ENCODE measurements around the gene NPRL2.

NPRL2 gene

DNA sequence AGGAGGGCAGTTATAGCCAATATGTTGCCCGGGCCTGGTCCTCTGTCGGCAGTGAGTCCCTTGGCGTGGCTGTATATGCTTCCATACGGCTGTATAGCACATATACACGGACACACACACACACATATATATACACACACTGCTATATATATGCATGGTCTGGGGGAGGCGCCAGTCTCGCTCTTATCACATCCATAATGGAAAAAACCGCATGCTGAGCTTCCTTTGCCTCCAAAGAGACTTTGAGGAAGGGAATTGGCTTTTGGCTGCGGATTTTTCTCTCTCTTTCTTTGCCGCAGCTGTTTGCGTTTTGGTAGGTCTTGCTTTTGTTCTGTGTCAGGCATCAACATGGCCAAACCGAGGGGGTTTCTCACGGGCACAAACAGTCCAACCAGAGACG is 20.0 kb upstream of the NPRL2 start:
- H2BK15ac ChIP-seq (replicated peaks; ENCODE audit: low read depth) = no peak overlapping the region
- H3K56ac ChIP-seq (ENCODE audit: low read length) = peak overlapping the region; percentile 12
- H3K79me1 ChIP-seq (ENCODE audit: low read length) = no peaks in the 10 kb centered on the region
- no peaks in the 10 kb centered on the region for H3K36me3 ChIP-seq (ENCODE audit: control insufficient read depth, insufficient read depth, low read length)
- no peak overlapping the region for H4K5ac ChIP-seq (ENCODE audit: low read length)
- H2BK5ac ChIP-seq (ENCODE audit: low read length) = no peak overlapping the region
- WGBS (ENCODE audit: extremely low coverage, insufficient coverage, low lambda C conversion rate) = no CpG with 5 or more reads among the region's 14 CpGs
- no peak overlapping the region for H3K4ac ChIP-seq (ENCODE audit: low read depth, low read length)
- no peak overlapping the region for H4K8ac ChIP-seq (ENCODE audit: low read depth, low read length)
- H2BK120ac ChIP-seq (ENCODE audit: low read depth, low read length) = no peak overlapping the region
- H3K27ac ChIP-seq (ENCODE audit: low read depth, low read length) = no peak overlapping the region
- H3K23ac ChIP-seq (ENCODE audit: low read length) = no peak overlapping the region
- no peaks in the 10 kb centered on the region for H3K27me3 ChIP-seq (ENCODE audit: insufficient read depth, low read length, poor library complexity)
- H3K79me2 ChIP-seq (ENCODE audit: control insufficient read depth, insufficient read depth, low read length) = no peaks in the 10 kb centered on the region
- peaks cover 3% of the 10 kb centered on the region for H3K4me1 ChIP-seq (ENCODE audit: control insufficient read depth, low read depth, low read length)
- H3K4me3 ChIP-seq (ENCODE audit: low read length) = no peak overlapping the region
- no peak overlapping the region for H3K4me2 ChIP-seq (ENCODE audit: low read length)
- DNase-seq = peak; percentile 56
- no peak overlapping the region for H2AK5ac ChIP-seq (ENCODE audit: low read length)
- H3K9ac ChIP-seq (ENCODE audit: low read length) = peak overlapping the region; percentile 20
- H3K18ac ChIP-seq (ENCODE audit: low read length) = no peak overlapping the region

DNA sequence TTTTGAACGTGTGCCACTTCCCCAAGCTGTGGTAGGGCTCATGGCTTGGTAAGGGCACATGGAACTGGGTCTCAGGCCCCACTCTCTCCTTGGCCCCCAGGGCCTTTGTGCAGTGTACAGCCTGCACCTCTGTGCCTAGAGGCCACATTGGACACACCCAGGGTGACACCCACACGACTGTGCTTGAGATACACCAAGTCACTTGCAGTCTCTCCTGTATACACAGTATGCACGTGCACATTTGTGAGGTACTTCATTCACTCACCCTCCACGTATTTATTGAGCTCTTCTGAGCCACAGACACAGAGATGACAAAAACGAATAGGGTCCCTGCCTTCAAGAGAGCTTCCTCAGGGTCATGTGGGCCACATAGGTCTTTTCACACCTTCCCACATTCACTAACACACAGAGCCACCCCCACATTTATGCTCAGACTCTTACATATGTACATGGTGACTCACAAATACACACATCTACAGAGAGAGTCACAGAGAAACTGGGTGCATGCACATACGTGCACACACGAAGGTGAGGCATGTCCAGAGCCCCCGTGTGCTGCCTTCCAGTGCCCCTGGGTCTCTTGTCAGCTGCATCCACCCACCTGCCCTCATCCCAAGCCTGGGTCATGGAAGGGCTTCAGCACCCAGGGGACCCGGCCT is 18.6 kb upstream of the NPRL2 start:
- Histone ChIP-seq H3K23ac (ENCODE audit: low read length) (no peak overlapping the region), H3K9ac (ENCODE audit: low read length) (no peak overlapping the region), H3K4ac (ENCODE audit: low read depth, low read length) (no peak overlapping the region), H3K4me3 (ENCODE audit: low read length) (no peak overlapping the region), H3K36me3 (ENCODE audit: control insufficient read depth, insufficient read depth, low read length) (no peaks in the 10 kb centered on the region), H3K27ac (ENCODE audit: low read depth, low read length) (no peak overlapping the region), H2BK15ac (replicated peaks; ENCODE audit: low read depth) (no peak overlapping the region), H2AK5ac (ENCODE audit: low read length) (no peak overlapping the region), H4K5ac (ENCODE audit: low read length) (no peak overlapping the region), H2BK5ac (ENCODE audit: low read length) (no peak overlapping the region), H3K79me1 (ENCODE audit: low read length) (no peaks in the 10 kb centered on the region), H3K56ac (ENCODE audit: low read length) (peak overlapping the region; percentile 25), H4K8ac (ENCODE audit: low read depth, low read length) (no peak overlapping the region), H3K27me3 (ENCODE audit: insufficient read depth, low read length, poor library complexity) (no peaks in the 10 kb centered on the region), H2BK120ac (ENCODE audit: low read depth, low read length) (no peak overlapping the region), H3K4me1 (ENCODE audit: control insufficient read depth, low read depth, low read length) (peaks cover 3% of the 10 kb centered on the region), H3K79me2 (ENCODE audit: control insufficient read depth, insufficient read depth, low read length) (no peaks in the 10 kb centered on the region), H3K18ac (ENCODE audit: low read length) (no peak overlapping the region), H3K4me2 (ENCODE audit: low read length) (no peak overlapping the region)
- no CpG with 5 or more reads among the region's 9 CpGs for WGBS (ENCODE audit: extremely low coverage, insufficient coverage, low lambda C conversion rate)
- DNase-seq = no peak

DNA sequence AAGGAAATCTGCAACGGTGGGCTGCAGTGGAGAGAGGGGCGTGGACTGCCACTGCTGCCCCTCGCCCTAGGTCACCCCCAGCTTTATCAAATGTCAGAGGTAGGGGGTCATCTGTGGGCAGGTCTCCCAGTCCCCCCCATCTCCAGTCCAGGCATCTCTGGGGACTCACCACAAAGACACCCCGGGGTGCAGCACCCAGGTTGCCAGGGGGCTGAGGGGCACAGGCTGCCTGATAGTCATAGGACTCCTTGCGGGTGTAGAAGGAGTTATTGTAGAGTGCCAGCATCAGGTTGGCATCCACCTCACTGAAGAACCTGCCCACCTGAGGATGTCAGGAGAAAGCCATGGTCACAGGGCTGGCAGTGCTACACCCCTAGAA is 15.3 kb upstream of the NPRL2 start:
- WGBS (ENCODE audit: extremely low coverage, insufficient coverage, low lambda C conversion rate) = no CpG with 5 or more reads among the region's 5 CpGs
- no peaks in the 10 kb centered on the region for H3K36me3 ChIP-seq (ENCODE audit: control insufficient read depth, insufficient read depth, low read length)
- H3K4me2 ChIP-seq (ENCODE audit: low read length) = no peak overlapping the region
- H3K23ac ChIP-seq (ENCODE audit: low read length) = no peak overlapping the region
- no peak overlapping the region for H4K8ac ChIP-seq (ENCODE audit: low read depth, low read length)
- H3K4ac ChIP-seq (ENCODE audit: low read depth, low read length) = no peak overlapping the region
- peak overlapping the region; percentile 80 for H3K9ac ChIP-seq (ENCODE audit: low read length)
- no peak overlapping the region for H2BK5ac ChIP-seq (ENCODE audit: low read length)
- no peak for DNase-seq
- H3K56ac ChIP-seq (ENCODE audit: low read length) = peak overlapping the region; percentile 65
- no peaks in the 10 kb centered on the region for H3K79me1 ChIP-seq (ENCODE audit: low read length)
- H3K27me3 ChIP-seq (ENCODE audit: insufficient read depth, low read length, poor library complexity) = no peaks in the 10 kb centered on the region
- no peak overlapping the region for H2BK15ac ChIP-seq (replicated peaks; ENCODE audit: low read depth)
- H3K4me1 ChIP-seq (ENCODE audit: control insufficient read depth, low read depth, low read length) = no peaks in the 10 kb centered on the region
- no peak overlapping the region for H3K18ac ChIP-seq (ENCODE audit: low read length)
- H3K4me3 ChIP-seq (ENCODE audit: low read length) = no peak overlapping the region
- H3K27ac ChIP-seq (ENCODE audit: low read depth, low read length) = no peak overlapping the region
- H4K5ac ChIP-seq (ENCODE audit: low read length) = no peak overlapping the region
- H2AK5ac ChIP-seq (ENCODE audit: low read length) = no peak overlapping the region
- no peaks in the 10 kb centered on the region for H3K79me2 ChIP-seq (ENCODE audit: control insufficient read depth, insufficient read depth, low read length)
- no peak overlapping the region for H2BK120ac ChIP-seq (ENCODE audit: low read depth, low read length)

DNA sequence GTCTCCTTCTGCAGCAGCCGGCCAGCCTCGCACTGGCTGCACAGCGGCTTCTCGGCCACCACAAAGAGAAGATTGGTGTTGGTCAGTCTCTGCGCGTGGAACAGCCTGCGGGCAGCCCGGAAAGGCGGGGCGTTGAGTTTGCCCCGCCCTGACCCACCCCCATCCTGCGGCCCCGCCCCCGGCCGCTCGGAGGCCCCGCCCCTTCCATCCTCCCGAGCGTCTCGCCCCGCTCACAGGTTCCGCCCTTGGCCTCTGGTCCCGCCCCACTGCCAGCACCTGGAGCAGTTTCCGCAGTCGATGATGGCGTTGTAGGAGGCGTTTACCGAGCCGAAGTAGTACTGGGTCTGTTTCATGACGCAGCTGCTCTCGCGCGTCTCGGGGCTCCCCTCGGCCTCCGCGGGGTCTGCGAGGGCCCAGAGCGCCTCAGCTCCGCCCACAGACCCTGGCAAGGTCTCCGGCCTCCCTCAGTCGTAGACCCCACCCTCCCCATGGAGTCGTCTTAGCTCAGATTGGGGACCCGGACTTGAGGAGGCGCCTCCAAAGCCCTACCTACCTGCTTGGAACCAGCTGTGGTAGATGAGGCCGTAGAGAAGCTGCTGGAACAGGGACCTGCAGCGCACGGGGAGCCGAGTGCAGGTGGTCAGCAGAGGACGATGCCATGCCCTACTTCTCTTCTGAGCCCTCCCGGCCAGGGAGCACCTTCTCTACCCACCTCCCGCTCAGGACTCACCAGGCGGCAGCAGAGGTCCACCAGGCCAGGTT is 14.7 kb upstream of the NPRL2 start:
- peak; percentile 93 for DNase-seq
- Histone ChIP-seq H3K4me3 (ENCODE audit: low read length) (peak overlapping the region; percentile 43), H3K4me2 (ENCODE audit: low read length) (peak overlapping the region; percentile 95), H3K27ac (ENCODE audit: low read depth, low read length) (no peak overlapping the region), H2BK5ac (ENCODE audit: low read length) (no peak overlapping the region), H4K8ac (ENCODE audit: low read depth, low read length) (no peak overlapping the region), H2BK120ac (ENCODE audit: low read depth, low read length) (no peak overlapping the region), H4K5ac (ENCODE audit: low read length) (no peak overlapping the region), H3K4ac (ENCODE audit: low read depth, low read length) (no peak overlapping the region), H3K18ac (ENCODE audit: low read length) (peak overlapping the region; percentile 10), H3K36me3 (ENCODE audit: control insufficient read depth, insufficient read depth, low read length) (no peaks in the 10 kb centered on the region), H3K23ac (ENCODE audit: low read length) (no peak overlapping the region), H3K79me2 (ENCODE audit: control insufficient read depth, insufficient read depth, low read length) (no peaks in the 10 kb centered on the region), H2AK5ac (ENCODE audit: low read length) (no peak overlapping the region), H2BK15ac (replicated peaks; ENCODE audit: low read depth) (no peak overlapping the region), H3K9ac (ENCODE audit: low read length) (peak overlapping the region; percentile 80), H3K4me1 (ENCODE audit: control insufficient read depth, low read depth, low read length) (no peaks in the 10 kb centered on the region), H3K56ac (ENCODE audit: low read length) (peak overlapping the region; percentile 89), H3K27me3 (ENCODE audit: insufficient read depth, low read length, poor library complexity) (no peaks in the 10 kb centered on the region), H3K79me1 (ENCODE audit: low read length) (no peaks in the 10 kb centered on the region)
- WGBS (ENCODE audit: extremely low coverage, insufficient coverage, low lambda C conversion rate) = no CpG with 5 or more reads among the region's 53 CpGs

DNA sequence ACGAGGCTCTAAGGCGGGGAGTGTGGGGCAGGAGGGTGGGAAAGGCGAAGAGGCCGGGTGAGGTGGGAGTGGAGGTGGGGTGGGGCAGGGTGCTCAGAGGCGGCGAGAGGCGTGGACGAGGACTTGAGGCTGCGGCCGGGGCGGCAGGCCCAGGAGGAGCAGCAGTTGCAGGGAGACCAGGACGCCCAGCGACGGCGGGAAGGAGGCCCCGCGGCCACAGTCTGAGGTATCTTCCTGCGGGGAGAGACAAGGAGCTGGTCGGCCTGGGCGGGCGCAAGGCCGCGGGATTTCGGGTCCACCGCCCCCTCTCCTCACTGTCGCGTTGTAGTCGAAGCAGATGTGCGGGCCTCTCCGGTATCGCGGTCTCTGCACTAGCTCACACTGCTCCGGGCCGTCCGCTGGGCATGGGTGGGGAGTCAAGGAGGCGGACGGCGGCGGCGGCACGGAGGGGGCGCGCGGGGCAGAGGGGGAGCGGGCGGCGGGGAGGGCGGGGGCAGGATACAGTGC is 14.1 kb upstream of the NPRL2 start:
- DNase-seq = peak; percentile 50
- Histone ChIP-seq H3K4me2 (ENCODE audit: low read length) (peak overlapping the region; percentile 83), H3K4me3 (ENCODE audit: low read length) (peak overlapping the region; percentile 30)

More for the DNA sequence above, 14.1 kb upstream of the NPRL2 start:
- no peak overlapping the region for H4K5ac ChIP-seq (ENCODE audit: low read length)
- no peak overlapping the region for H2BK5ac ChIP-seq (ENCODE audit: low read length)
- no peak overlapping the region for H3K27ac ChIP-seq (ENCODE audit: low read depth, low read length)
- H3K36me3 ChIP-seq (ENCODE audit: control insufficient read depth, insufficient read depth, low read length) = no peaks in the 10 kb centered on the region
- no peak overlapping the region for H2BK120ac ChIP-seq (ENCODE audit: low read depth, low read length)
- H3K23ac ChIP-seq (ENCODE audit: low read length) = no peak overlapping the region
- peaks cover 3% of the 10 kb centered on the region for H3K4me1 ChIP-seq (ENCODE audit: control insufficient read depth, low read depth, low read length)
- no CpG with 5 or more reads among the region's 48 CpGs for whole genome bisulfite sequencing (ENCODE audit: extremely low coverage, insufficient coverage, low lambda C conversion rate)
- H2BK15ac ChIP-seq (replicated peaks; ENCODE audit: low read depth) = no peak overlapping the region
- H3K9ac ChIP-seq (ENCODE audit: low read length) = peak overlapping the region; percentile 80
- H3K4ac ChIP-seq (ENCODE audit: low read depth, low read length) = no peak overlapping the region
- H3K56ac ChIP-seq (ENCODE audit: low read length) = peak overlapping the region; percentile 89
- no peak overlapping the region for H4K8ac ChIP-seq (ENCODE audit: low read depth, low read length)
- H3K79me2 ChIP-seq (ENCODE audit: control insufficient read depth, insufficient read depth, low read length) = no peaks in the 10 kb centered on the region
- no peak overlapping the region for H2AK5ac ChIP-seq (ENCODE audit: low read length)
- H3K27me3 ChIP-seq (ENCODE audit: insufficient read depth, low read length, poor library complexity) = no peaks in the 10 kb centered on the region
- H3K79me1 ChIP-seq (ENCODE audit: low read length) = no peaks in the 10 kb centered on the region
- peak overlapping the region; percentile 10 for H3K18ac ChIP-seq (ENCODE audit: low read length)

All from mesendoderm (in vitro differentiated cells).